GM23248 (cell line): ENCODE results near the gene NANOG.

ENCODE experiments used
- EZH2 ChIP-seq: fragments of 200-600 bp; sonication (generic); IDR thresholded peaks from 2 replicates; pipeline ENCODE4 v1.6.1; 2018; ENCODE audit warnings: antibody characterized with exemption, mild to moderate bottlenecking; ENCODE audit not compliant: insufficient read depth, poor library complexity, severe bottlenecking
- EZH2phosphoT487 ChIP-seq: fragments of 200-600 bp; sonication (generic); IDR thresholded peaks from 2 replicates; pipeline ENCODE4 v1.6.1; 2018; ENCODE audit warnings: antibody characterized with exemption, moderate library complexity, mild to moderate bottlenecking, low read depth; ENCODE audit not compliant: insufficient read depth

DNA sequence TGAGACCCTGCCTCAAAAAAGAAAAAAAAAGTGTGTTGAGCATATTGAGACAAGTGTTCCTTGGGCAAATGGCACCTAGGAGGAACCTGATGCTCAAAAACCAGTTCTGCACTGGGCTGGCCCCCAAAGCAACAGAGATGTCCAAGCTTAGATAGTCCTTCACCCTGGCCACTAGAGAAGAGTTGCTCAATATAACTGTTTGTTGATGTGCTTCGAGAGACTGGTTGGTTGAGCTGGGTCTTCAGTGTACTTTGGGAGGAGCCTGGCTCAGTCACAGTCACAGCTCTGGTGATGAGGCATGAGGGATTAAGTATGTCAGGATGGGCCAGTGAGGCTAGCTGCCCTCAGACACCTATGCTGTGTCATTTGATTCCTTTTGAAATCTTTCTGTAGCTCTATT, 45.5 kb downstream of the NANOG start:
- TF ChIP-seq EZH2 (no peak), EZH2phosphoT487 (no peak)
